ENCODE data around the gene ATP2B3. TPM values are rescaled to one million over a fixed set of nuclear protein-coding genes. Genes with fewer than 3 reads are reported as not detected.
A peak's percentile ranks its signal among the peaks of the same experiment; 100 is the strongest.

ATP2B3 gene
- total RNA-seq, 4 donors from 2014 or later: 0.09 to 3.5 TPM; not detected in 2

DNA sequence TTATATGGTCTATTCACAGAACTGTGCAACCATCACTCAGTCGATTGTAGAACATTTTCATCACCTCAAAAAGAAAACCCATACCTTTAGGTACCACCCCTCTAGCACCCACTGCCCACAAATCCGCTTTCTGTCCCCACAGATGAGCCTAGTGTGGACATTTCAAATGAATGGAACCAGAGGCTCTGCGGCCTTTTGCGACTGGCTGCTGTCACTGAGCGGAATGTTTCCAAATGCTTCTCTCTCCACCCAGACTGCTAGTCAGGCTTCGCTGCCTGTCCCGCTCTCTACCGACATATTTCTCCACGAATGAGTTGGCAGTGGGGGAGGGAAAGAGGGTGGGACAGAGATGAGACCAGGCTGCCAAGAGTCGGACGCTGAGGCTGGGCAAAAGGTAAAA lies 24.4 kb upstream of the ATP2B3 start:
- intact Hi-C loops (cut with DNase I; ENCODE audit: low total_unique reads): no loop called here
- Histone ChIP-seq H3K9me3 (no peaks in the 10 kb centered on the region), H3K27me3 (no peaks in the 10 kb centered on the region), H3K4me1 (peaks cover 0 to 3% of the 10 kb centered on the region in 2 donors), H3K27ac (no peak overlapping the region), H3K36me3 (no peaks in the 10 kb centered on the region), H3K4me3 (no peak overlapping the region)
- DNase-seq: no peak
- TF ChIP-seq, protein P1, sequence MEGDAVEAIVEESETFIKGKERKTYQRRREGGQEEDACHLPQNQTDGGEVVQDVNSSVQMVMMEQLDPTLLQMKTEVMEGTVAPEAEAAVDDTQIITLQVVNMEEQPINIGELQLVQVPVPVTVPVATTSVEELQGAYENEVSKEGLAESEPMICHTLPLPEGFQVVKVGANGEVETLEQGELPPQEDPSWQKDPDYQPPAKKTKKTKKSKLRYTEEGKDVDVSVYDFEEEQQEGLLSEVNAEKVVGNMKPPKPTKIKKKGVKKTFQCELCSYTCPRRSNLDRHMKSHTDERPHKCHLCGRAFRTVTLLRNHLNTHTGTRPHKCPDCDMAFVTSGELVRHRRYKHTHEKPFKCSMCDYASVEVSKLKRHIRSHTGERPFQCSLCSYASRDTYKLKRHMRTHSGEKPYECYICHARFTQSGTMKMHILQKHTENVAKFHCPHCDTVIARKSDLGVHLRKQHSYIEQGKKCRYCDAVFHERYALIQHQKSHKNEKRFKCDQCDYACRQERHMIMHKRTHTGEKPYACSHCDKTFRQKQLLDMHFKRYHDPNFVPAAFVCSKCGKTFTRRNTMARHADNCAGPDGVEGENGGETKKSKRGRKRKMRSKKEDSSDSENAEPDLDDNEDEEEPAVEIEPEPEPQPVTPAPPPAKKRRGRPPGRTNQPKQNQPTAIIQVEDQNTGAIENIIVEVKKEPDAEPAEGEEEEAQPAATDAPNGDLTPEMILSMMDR (IDR thresholded peaks at IDR 0.05): no peak

DNA sequence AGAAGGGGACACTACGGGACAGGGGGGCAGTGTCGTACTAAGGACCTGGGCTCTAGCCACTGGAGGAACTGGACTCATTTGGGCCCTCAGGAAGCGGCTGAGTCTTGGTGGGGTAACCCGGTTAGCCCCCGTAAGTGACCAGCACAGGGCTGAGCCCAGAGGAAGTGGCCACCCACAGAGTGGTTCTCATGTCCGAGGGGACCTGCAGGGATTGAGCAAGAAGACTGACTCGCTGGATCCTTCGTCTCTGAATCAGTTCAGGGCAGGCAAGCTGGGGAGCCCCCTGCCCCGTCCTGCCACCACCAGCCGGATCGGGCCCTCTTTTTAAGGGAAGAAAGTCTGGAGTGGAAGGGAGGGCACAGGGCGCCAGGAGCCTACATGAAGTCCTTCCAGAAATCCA lies 23.4 kb upstream of the ATP2B3 start:
- TF ChIP-seq POLR2A (IDR thresholded peaks at IDR 0.05): no peak
- TF ChIP-seq, protein P1 (IDR thresholded peaks at IDR 0.05): no peak
- Histone ChIP-seq H3K36me3 (no peaks in the 10 kb centered on the region), H3K4me3 (no peak overlapping the region), H3K27ac (peak overlapping the region; percentile 65 to 82), H3K9me3 (no peaks in the 10 kb centered on the region), H3K4me1 (no peaks in the 10 kb centered on the region), H3K27me3 (no peaks in the 10 kb centered on the region)
- intact Hi-C loops (cut with DNase I; ENCODE audit: low total_unique reads): no loop called here
- DNase-seq: no peak

DNA sequence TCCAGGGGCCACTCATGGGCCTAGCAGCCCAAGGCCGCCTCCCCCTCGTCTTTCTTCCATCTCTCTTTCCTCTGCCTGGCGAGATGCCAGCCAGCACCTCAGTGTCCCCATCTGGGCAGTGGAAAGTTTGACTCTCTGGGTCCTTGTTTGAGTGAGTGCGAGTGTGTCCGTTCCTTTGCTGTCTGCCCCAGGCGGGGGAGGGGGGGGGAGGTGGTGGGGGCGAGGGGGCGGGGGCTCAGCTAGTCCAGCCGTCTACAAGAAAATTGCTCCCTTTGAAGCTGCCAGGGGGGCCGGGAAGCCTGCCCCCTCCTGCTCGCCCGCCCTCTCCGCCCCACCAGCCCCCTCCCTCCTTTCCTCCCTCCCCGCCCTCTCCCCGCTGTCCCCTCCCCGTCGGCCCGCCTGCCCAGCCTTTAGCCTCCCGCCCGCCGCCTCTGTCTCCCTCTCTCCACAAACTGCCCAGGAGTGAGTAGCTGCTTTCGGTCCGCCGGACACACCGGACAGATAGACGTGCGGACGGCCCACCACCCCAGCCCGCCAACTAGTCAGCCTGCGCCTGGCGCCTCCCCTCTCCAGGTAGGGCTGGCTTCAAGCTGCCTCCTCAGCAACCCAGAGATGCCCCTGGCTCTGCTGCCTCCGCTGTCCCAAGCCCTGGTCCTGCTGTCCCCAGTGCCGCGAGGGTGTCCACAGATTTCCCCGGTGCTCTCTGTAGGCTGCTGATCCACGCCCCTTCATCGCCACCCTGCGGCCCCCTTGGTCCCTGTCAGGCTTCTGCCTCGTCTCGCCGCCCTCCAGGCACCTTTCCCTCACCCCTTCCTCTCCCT lies 22.7 kb upstream of the ATP2B3 start, which contains the start of gene BGN:
TSS of gene BGN (plus strand) at position 440 of the 821 bp plus-strand sequence. CDS start 9,652 bp downstream, outside the sequence.
- Histone ChIP-seq H3K27me3 (no peaks in the 10 kb centered on the region), H3K27ac (peak within 1 kb of the TSS; percentile 65 to 82), H3K4me3 (peak within 1 kb of the TSS; percentile 12 to 28), H3K4me1 (no peaks in the 10 kb centered on the region), H3K9me3 (no peaks in the 10 kb centered on the region), H3K36me3 (no peaks in the 10 kb centered on the region)
- intact Hi-C loops (cut with DNase I; ENCODE audit: low total_unique reads): no loop called here
- peak; percentile 62 to 63 for DNase-seq
- TF ChIP-seq POLR2A (IDR thresholded peaks at IDR 0.05): no peak
- TF ChIP-seq, protein P1 (IDR thresholded peaks at IDR 0.05): peak; percentile 35 to 68 (median 48)

DNA sequence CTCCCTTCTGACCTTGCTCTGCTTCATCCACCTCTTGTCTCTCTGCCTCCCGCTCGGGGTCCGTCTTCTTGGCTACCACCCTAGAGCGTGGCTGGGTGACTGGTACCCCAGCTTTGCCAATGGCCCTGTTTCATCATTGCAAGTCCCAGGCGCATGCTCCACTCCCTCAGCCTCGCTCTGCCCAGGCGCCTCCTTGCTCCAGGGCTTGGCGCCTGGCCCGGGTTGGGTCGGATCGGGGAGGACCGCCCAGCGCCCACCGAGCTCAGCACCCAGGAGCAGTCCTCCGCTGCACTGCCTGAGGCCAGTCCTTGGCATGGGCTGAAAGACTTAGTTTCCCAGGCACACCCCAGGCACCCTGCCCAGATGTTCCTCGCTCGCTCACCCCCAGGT lies 22.1 kb upstream of the ATP2B3 start:
- TF ChIP-seq, protein P1 (IDR thresholded peaks at IDR 0.05): no peak
- TF ChIP-seq POLR2A (IDR thresholded peaks at IDR 0.05): no peak
- Histone ChIP-seq H3K4me1 (no peaks in the 10 kb centered on the region), H3K27me3 (no peaks in the 10 kb centered on the region), H3K36me3 (no peaks in the 10 kb centered on the region), H3K9me3 (no peaks in the 10 kb centered on the region), H3K4me3 (peak overlapping the region; percentile 12 to 28), H3K27ac (peak overlapping the region; percentile 65 to 82)
- intact Hi-C loops (cut with DNase I; ENCODE audit: low total_unique reads): no loop called here
- DNase-seq: peak; percentile 37 to 55

DNA sequence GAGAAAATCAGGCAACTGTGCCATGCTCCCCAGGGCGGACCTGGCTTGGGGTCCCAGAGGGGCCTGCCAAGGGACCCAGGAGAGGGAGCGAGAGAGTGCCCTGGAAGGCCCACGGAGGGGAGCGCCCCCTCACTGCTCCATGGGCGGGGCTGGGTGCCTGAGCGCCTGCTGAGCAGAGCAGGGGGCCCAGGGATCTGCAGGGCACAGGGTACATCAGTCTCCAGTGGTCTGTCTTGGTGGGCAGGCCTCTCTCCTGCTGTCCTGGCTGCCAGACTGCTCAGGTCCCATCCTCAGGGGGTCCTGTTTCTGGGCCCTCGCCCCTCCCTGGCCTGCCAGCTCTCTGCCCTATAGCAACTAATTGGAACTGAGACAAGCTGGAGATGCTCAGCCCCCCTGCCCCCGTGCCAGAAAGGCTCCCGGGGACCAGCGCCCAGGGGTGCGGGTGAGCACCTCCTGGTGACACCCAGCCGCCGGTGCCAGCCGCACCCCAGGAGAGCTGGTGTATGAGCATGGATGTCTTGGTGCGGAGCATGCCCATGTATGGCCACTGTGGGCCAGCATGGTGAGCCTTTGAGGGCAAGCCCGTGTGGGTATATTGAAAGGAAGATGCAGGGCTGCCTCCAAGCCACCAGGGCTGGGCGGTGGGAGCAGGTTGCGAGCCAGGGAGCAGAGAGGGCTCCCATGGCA lies 21.4 kb upstream of the ATP2B3 start:
- H3K27me3 ChIP-seq: no peaks in the 10 kb centered on the region
- intact Hi-C loops (cut with DNase I; ENCODE audit: low total_unique reads): no loop called here
- H3K4me3 ChIP-seq: no peak overlapping the region
- H3K36me3 ChIP-seq: no peaks in the 10 kb centered on the region
- no peaks in the 10 kb centered on the region for H3K4me1 ChIP-seq
- TF ChIP-seq, protein P1 (IDR thresholded peaks at IDR 0.05): no peak
- TF ChIP-seq POLR2A (IDR thresholded peaks at IDR 0.05): no peak
- no peak for DNase-seq
- peak overlapping the region; percentile 65 to 82 for H3K27ac ChIP-seq
- no peaks in the 10 kb centered on the region for H3K9me3 ChIP-seq
